Measurements from ENCODE around the gene ENOX1. TPM values are rescaled to one million over a fixed set of nuclear protein-coding genes. Genes with fewer than 3 reads are reported as not detected.

Gene ENOX1
- total and polyA plus RNA-seq, 9 of the 15 experiments (the other 6 are each of a cell fraction or from before 2014, with no cell fraction given), result not detected

DNA sequence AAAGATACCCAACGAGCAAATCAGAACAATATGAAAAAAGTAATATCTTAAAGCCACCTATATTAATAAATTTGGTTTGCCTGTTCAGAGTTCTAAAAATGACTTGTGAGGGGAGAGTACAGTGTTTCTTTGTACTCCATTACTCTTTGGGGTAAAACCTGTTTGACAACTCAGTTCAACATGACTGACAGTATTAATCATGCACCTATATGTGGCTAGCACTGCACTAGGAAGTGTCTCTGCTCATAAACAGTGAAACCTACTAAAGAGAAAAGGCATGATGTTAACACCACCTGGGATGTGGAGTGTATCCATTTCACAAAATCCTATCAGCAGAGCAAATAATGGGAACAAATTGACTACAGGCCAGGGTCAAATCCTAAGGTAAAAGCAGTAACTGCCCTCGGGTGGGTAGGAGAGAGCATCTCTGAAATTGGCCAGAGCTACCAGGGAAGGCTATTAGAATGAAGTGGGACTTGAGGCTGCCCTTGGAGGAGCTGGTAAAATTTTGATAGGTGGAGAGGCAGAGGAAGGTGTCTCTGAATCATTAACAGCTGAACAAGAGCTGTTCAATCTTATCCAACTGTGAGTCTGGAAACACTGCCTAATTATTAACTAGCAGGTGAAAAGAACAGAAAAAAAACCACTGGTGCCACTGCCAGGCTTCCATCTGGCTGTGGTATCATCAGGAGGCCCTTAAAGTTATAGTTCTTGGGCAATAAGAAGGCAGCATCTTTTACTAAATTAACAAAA lies 398.3 kb downstream of the ENOX1 start (continued):
- no peak for TF ChIP-seq FOXA3 (CRISPR knock-in tag; conservative IDR thresholded peaks at IDR 0.05 in 1 of 2, IDR thresholded peaks at IDR 0.05 in 1 of 2)
- TF ChIP-seq SP1 (CRISPR knock-in tag; IDR thresholded peaks at IDR 0.05), result no peak
- no peak for TF ChIP-seq TCF3 (CRISPR knock-in tag; IDR thresholded peaks at IDR 0.05)
- no peak for TF ChIP-seq ZBTB2 (IDR thresholded peaks at IDR 0.05)
- TF ChIP-seq LCOR (CRISPR knock-in tag; IDR thresholded peaks at IDR 0.05), result no peak
- TF ChIP-seq ZNF384 (IDR thresholded peaks at IDR 0.05; ENCODE audit: low read depth, low read length), result no peak
- TF ChIP-seq, protein P1, sequence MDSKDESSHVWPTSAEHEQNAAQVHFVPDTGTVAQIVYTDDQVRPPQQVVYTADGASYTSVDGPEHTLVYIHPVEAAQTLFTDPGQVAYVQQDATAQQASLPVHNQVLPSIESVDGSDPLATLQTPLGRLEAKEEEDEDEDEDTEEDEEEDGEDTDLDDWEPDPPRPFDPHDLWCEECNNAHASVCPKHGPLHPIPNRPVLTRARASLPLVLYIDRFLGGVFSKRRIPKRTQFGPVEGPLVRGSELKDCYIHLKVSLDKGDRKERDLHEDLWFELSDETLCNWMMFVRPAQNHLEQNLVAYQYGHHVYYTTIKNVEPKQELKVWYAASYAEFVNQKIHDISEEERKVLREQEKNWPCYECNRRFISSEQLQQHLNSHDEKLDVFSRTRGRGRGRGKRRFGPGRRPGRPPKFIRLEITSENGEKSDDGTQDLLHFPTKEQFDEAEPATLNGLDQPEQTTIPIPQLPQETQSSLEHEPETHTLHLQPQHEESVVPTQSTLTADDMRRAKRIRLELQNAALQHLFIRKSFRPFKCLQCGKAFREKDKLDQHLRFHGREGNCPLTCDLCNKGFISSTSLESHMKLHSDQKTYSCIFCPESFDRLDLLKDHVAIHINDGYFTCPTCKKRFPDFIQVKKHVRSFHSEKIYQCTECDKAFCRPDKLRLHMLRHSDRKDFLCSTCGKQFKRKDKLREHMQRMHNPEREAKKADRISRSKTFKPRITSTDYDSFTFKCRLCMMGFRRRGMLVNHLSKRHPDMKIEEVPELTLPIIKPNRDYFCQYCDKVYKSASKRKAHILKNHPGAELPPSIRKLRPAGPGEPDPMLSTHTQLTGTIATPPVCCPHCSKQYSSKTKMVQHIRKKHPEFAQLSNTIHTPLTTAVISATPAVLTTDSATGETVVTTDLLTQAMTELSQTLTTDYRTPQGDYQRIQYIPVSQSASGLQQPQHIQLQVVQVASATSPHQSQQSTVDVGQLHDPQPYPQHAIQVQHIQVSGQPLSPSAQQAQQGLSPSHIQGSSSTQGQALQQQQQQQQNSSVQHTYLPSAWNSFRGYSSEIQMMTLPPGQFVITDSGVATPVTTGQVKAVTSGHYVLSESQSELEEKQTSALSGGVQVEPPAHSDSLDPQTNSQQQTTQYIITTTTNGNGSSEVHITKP (IDR thresholded peaks at IDR 0.05; ENCODE audit: partially characterized antibody), result no peak
